ENCODE data around the gene NACA.
"Not testable (repeated sequence)": the region's sequence is repeated elsewhere in the genome, so short reads cannot be mapped to it uniquely, and the experiment has no call there.

NACA gene

DNA sequence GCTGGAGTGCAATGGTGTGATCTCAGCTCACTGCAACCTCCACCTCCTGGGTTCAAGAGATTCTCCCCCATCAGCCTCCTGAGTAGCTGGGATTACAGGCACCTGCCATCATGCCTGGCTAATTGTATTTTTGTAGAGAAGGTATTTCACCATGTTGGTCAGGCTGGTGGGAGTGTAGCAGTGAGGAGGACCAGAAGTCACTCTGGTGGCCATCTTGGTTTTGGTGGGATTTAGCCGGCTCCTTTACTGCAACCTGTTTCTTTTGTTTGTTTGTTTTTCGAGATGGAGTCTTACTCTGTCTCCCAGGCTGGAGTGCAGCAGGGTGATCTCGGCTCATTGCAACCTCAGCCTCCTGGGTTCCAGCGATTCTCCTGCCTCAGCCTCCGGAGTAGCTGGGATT, 20.6 kb downstream of the NACA start:
- in situ Hi-C loops (cut with MboI; ENCODE audit: low pct_unique_long_range_greater_than_20kb, low sequenced_read_pairs); DNase-seq: not testable (repeated sequence)

DNA sequence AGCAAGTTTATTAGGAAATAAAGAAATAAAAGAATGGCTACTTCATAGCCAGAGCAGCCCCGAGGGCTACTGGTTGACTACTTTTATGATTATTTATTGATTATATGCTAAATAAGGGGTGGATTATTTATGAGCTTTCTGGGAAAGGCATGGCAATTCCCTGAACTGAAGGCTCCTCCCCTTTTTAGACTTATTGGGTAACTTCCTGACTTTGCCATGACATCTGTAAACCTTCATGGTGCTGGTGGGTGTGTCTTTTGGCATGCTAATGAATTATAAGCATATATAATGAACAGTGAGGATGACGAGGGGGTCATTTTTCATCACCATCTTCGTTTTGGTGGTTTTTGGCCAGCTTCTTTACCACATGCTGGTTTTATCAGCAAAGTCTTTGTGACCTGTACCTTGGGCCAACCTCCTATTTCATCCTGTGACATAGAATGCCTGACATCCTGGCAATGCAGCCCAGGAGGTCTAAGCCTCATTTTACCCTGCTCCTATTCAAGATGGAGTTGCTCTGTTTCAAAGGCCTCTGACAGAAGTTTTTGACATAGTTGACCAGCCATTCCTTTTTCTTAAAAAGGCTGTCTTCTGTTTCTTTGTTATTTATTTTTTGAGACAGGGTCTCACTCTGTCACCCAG, 26.0 kb downstream of the NACA start:
- in situ Hi-C loops (cut with MboI; ENCODE audit: low pct_unique_long_range_greater_than_20kb, low sequenced_read_pairs): no loop called here

GRCh38 chr12:56695327-56696101, 29.6 kb downstream of the NACA start:
- no peak for DNase-seq
- in situ Hi-C loops (cut with MboI; ENCODE audit: low pct_unique_long_range_greater_than_20kb, low sequenced_read_pairs): no loop called here

More for the DNA sequence above, 26.0 kb downstream of the NACA start:
- DNase-seq: peak; percentile 79

DNA sequence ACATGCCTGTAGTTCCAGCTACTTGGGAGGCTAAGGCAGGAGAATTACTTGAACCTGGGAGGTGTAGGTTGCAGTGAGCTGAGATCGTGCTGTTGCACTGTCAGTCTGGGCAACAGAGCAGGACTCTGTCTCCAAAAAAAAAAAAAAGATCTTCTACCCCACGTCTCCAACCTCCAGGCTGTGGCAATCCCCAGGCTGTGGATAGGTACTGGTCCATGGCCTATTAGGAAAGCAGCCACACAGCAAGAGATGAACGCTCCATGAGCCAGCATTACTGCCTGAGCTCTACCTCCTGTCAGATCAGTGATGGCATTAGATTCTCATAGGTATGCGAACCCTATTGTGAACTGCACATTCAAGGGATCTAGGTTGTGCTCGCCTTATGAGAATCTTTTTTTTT, 30.9 kb downstream of the NACA start:
- in situ Hi-C loops (cut with MboI; ENCODE audit: low pct_unique_long_range_greater_than_20kb, low sequenced_read_pairs): no loop called here
- no peak for DNase-seq

GRCh38 chr12:56688846-56689109, 36.3 kb downstream of the NACA start:
- in situ Hi-C loops (cut with MboI; ENCODE audit: low pct_unique_long_range_greater_than_20kb, low sequenced_read_pairs): no loop called here
- no peak for DNase-seq

DNA sequence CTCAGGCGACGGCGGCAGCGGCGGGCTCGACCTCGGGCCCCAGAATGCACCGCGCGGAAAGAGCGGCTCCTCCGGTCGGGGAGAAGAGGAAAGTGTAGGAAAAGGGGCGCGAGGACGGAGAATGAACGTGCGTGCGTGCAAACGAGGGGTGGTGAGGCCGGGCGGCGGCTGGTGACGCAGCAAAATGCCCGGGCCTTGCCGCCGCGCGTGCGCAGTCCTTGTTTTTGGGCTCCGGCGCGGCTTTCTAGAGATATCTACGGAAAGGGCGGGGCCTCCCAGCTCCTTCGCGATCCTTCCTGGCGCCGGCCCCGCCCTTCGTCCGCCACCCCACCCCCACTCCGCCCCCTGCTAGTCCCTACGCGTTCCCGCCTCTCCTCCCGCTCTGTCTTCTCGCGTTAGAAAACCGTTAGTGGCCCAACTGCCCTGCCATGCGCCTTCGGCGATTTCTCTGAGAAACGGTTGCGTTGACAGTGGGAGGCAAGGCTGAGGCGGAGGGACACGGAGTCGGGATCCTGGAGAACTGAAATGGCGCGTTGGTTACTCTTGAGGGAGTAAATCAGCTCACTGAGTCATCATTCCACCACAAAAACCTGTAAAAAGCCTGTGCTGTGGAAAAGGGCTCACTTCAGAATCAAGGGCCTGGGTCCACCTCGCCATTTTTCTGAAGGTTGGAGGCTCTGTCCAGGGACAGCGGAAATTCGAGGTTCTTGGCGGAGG, 36.8 kb downstream of the NACA start, which contains the start of gene PTGES3:
PTGES3 (minus strand) TSS at position 156 of the 717 bp plus-strand sequence. CDS start 285 bp downstream, outside the sequence.
- in situ Hi-C loops (cut with MboI; ENCODE audit: low pct_unique_long_range_greater_than_20kb, low sequenced_read_pairs): no loop called here
- peak; percentile 99 for DNase-seq

- DNase-seq: peak; percentile 69
- in situ Hi-C loops (cut with MboI; ENCODE audit: low pct_unique_long_range_greater_than_20kb, low sequenced_read_pairs): no loop called here
These were observed 37.6 kb downstream of the NACA start for GRCh38 chr12:56687223-56688128.

GRCh38 chr12:56684745-56685359, 40.2 kb downstream of the NACA start:
- in situ Hi-C loops (cut with MboI; ENCODE audit: low pct_unique_long_range_greater_than_20kb, low sequenced_read_pairs): no loop called here
- peak; percentile 60 for DNase-seq

GRCh38 chr12:56682323-56682722, 42.8 kb downstream of the NACA start:
- in situ Hi-C loops (cut with MboI; ENCODE audit: low pct_unique_long_range_greater_than_20kb, low sequenced_read_pairs): no loop called here
- DNase-seq: no peak

DNA sequence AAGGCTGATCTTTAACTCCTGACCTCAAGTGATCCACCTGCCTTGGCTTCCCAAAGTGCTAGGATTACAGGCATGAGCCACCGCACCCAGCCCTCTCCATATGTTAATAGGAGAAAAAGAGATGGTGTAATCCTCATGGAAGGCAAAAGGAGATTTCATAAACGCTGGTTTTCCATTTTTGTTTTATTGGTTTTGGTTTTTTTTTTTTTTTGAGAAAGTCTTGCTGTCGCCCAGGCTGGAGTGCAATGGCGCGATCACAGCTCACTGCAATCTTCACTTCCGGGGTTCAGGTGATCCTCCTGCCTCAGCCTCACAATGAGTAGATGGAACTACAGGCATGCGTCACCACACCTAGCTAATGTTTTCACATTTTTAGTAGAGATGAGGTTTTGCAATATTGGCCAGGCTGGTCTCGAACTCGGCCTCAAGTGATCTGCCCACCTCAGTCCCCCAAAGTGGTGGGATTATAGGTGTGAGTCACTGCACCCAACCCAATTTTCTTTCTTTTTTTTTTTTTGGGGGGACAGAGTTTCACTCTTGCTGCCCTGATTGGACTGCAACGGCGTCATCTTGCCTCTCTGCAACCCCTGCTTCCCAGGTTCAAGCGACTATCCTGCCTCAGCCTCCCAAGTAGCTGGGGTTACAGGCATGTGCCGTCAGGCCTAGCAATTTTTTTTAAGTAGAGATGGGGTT, 45.1 kb downstream of the NACA start:
- in situ Hi-C loops (cut with MboI; ENCODE audit: low pct_unique_long_range_greater_than_20kb, low sequenced_read_pairs): no loop called here
- no peak for DNase-seq

DNA sequence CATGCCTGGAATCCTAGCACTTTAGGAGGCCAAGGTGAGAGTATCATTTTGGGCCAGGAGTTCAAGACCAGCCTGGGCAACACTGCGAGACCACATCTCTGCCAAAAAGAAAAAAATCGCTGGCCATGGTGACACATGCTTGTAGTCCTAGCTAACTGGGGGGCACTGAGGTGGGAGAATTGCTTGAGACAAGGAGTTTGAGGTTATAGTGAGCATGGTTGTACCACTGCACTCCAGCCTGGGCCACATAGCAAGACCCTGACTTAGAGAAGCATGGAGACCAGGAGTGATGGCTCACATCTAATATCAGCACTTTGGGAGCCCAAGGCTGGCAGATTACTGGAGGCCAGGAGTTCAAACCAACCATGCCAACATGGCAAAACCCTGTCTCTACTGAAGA, 46.2 kb downstream of the NACA start:
- in situ Hi-C loops (cut with MboI; ENCODE audit: low pct_unique_long_range_greater_than_20kb, low sequenced_read_pairs): no loop called here

GRCh38 chr12:56677680-56678079, 47.4 kb downstream of the NACA start:
- in situ Hi-C loops (cut with MboI; ENCODE audit: low pct_unique_long_range_greater_than_20kb, low sequenced_read_pairs): no loop called here
- DNase-seq: no peak

More for the DNA sequence above, 46.2 kb downstream of the NACA start:
- no peak for DNase-seq

- DNase-seq: no peak
These were observed 48.1 kb downstream of the NACA start for GRCh38 chr12:56676851-56677580.

GRCh38 chr12:56671608-56672007, 53.5 kb downstream of the NACA start:
- in situ Hi-C loops (cut with MboI; ENCODE audit: low pct_unique_long_range_greater_than_20kb, low sequenced_read_pairs): no loop called here

More at GRCh38 chr12:56676851-56677580, 48.1 kb downstream of the NACA start:
- in situ Hi-C loops (cut with MboI; ENCODE audit: low pct_unique_long_range_greater_than_20kb, low sequenced_read_pairs): no loop called here

GRCh38 chr12:56670836-56671235, 54.3 kb downstream of the NACA start:
- DNase-seq: no peak
- in situ Hi-C loops (cut with MboI; ENCODE audit: low pct_unique_long_range_greater_than_20kb, low sequenced_read_pairs): no loop called here

More at GRCh38 chr12:56671608-56672007, 53.5 kb downstream of the NACA start:
- no peak for DNase-seq

DNA sequence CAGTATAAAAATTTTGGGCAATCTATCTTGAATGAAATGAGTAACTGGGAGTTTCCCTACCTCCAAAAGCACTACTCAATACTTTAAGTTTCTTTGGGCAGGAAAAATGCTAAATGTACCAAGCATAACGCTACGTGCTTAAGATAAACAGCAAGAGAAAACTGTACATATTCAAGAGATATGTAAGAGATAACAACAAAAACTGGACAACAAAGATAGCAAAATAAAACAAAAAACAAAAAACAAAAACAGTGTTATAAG, 57.0 kb downstream of the NACA start:
- DNase-seq: no peak
- in situ Hi-C loops (cut with MboI; ENCODE audit: low pct_unique_long_range_greater_than_20kb, low sequenced_read_pairs): no loop called here
